Cardiac muscle cell (in vitro differentiated cells and primary cell): ENCODE measurements around the gene C19orf81. TPM values are rescaled to one million over a fixed set of nuclear protein-coding genes. Genes with fewer than 3 reads are reported as not detected.
A peak's percentile ranks its signal among the peaks of the same experiment; 100 is the strongest.

ENCODE experiments used
- DNase-seq, 2 donors: peaks; one replicate each; pipeline versions ENCODE4 v3.0.0 to v3.0.0-alpha.2; 2010 to 2017; ENCODE audit warnings: low read depth in 1 of 2, low spot score in 1 of 2
- H3K27ac ChIP-seq: fragments of 200-600 bp; sonication (generic); 2 replicates; pipeline ENCODE4 v1.5.1; 2016
- H3K27me3 ChIP-seq: fragments of 200-600 bp; sonication (generic); 2 replicates; pipeline ENCODE4 v1.6.0; 2016; ENCODE audit warnings: control low read depth
- H3K36me3 ChIP-seq: fragments of 200-600 bp; sonication (generic); 2 replicates; pipeline ENCODE4 v1.5.1; 2016; ENCODE audit warnings: control low read depth
- H3K4me1 ChIP-seq: fragments of 200-600 bp; sonication (generic); 2 replicates; pipeline ENCODE4 v1.8.1; 2017; ENCODE audit warnings: low read depth, mild to moderate bottlenecking, mixed run types
- H3K4me3 ChIP-seq: fragments of 200-600 bp; sonication (generic); 2 replicates; pipeline ENCODE4 v1.5.1; 2016; ENCODE audit warnings: mild to moderate bottlenecking
- H3K9me3 ChIP-seq: fragments of 200-600 bp; sonication (generic); 2 replicates; pipeline ENCODE4 v1.5.1; 2017; ENCODE audit warnings: low read depth, mild to moderate bottlenecking, control low read depth
- CTCF ChIP-seq: IDR thresholded peaks from 2 replicates; pipeline ENCODE4 v1.5.1; 2012; ENCODE audit warnings: low read depth, mild to moderate bottlenecking, low read length
- polyA plus RNA-seq: library from polyadenylated mRNA; unstranded; fragments of >200 nt; fragmentation: Nextera tagmentation; extraction: Ambion mirVana; gene quantifications from 2 replicates; pipeline ENCODE4 v1.2.1, GENCODE V29; 2016
- total RNA-seq: library from RNA; depleted of rRNA; stranded (reverse); fragments of >200 nt; gene quantifications from 2 replicates; pipeline ENCODE4 v1.2.3, GENCODE V29; 2016

Gene C19orf81
- total and polyA plus RNA-seq, 2 experiments from 2014 or later = 23.5 to 67.4 TPM

GRCh38 chr19:50652722-50653121 lies 3.5 kb downstream of the C19orf81 start:
- Histone ChIP-seq H3K9me3 (no peaks in the 10 kb centered on the region), H3K27ac (no peak overlapping the region), H3K27me3 (no peaks in the 10 kb centered on the region), H3K4me3 (no peak overlapping the region), H3K4me1 (no peaks in the 10 kb centered on the region), H3K36me3 (no peaks in the 10 kb centered on the region)
- no peak for DNase-seq
- TF ChIP-seq CTCF = no peak

GRCh38 chr19:50654882-50655281 lies 5.6 kb downstream of the C19orf81 start:
- DNase-seq = no peak
- Histone ChIP-seq H3K4me1 (peaks cover 7% of the 10 kb centered on the region), H3K27me3 (no peaks in the 10 kb centered on the region), H3K4me3 (no peak overlapping the region), H3K27ac (no peak overlapping the region), H3K9me3 (no peaks in the 10 kb centered on the region), H3K36me3 (no peaks in the 10 kb centered on the region)
- no peak for TF ChIP-seq CTCF

- Histone ChIP-seq H3K9me3 (no peaks in the 10 kb centered on the region), H3K27ac (peak overlapping the region; percentile 86), H3K4me1 (peaks cover 8% of the 10 kb centered on the region), H3K36me3 (no peaks in the 10 kb centered on the region), H3K27me3 (no peaks in the 10 kb centered on the region), H3K4me3 (peak overlapping the region; percentile 36)
- no peak for DNase-seq
- no peak for TF ChIP-seq CTCF
Measured at GRCh38 chr19:50657222-50657669, 8.0 kb downstream of the C19orf81 start.

- Histone ChIP-seq H3K4me1 (peaks cover 8% of the 10 kb centered on the region), H3K9me3 (no peaks in the 10 kb centered on the region), H3K36me3 (no peaks in the 10 kb centered on the region), H3K27me3 (no peaks in the 10 kb centered on the region), H3K4me3 (peak overlapping the region; percentile 55), H3K27ac (peak overlapping the region; percentile 91)
- TF ChIP-seq CTCF = no peak
- DNase-seq = peak; percentile 100
Measured at GRCh38 chr19:50657712-50658440, 8.6 kb downstream of the C19orf81 start.

GRCh38 chr19:50658441-50659317 lies 9.4 kb downstream of the C19orf81 start:
- H3K27ac ChIP-seq = peak overlapping the region; percentile 91
- DNase-seq = peak; percentile 91 to 96
- H3K36me3 ChIP-seq = no peaks in the 10 kb centered on the region
- H3K9me3 ChIP-seq = no peaks in the 10 kb centered on the region
- H3K4me3 ChIP-seq = peak overlapping the region; percentile 55
- H3K27me3 ChIP-seq = no peaks in the 10 kb centered on the region
- H3K4me1 ChIP-seq = peaks cover 8% of the 10 kb centered on the region
- no peak for TF ChIP-seq CTCF
